VCaP (cell line): ENCODE measurements around the gene PMS2.

Experiments used
- H3K27ac ChIP-seq: fragments of 450-650 bp; 2 replicates; pipeline ENCODE4 v1.5.1; 2017
- TF ChIP-seq, protein P1 (sequence below): fragments of 450-650 bp; conservative IDR thresholded peaks from 2 replicates; pipeline ENCODE4 v1.5.1; 2017; ENCODE audit warnings: mild to moderate bottlenecking, moderate library complexity

The PMS2 gene

DNA sequence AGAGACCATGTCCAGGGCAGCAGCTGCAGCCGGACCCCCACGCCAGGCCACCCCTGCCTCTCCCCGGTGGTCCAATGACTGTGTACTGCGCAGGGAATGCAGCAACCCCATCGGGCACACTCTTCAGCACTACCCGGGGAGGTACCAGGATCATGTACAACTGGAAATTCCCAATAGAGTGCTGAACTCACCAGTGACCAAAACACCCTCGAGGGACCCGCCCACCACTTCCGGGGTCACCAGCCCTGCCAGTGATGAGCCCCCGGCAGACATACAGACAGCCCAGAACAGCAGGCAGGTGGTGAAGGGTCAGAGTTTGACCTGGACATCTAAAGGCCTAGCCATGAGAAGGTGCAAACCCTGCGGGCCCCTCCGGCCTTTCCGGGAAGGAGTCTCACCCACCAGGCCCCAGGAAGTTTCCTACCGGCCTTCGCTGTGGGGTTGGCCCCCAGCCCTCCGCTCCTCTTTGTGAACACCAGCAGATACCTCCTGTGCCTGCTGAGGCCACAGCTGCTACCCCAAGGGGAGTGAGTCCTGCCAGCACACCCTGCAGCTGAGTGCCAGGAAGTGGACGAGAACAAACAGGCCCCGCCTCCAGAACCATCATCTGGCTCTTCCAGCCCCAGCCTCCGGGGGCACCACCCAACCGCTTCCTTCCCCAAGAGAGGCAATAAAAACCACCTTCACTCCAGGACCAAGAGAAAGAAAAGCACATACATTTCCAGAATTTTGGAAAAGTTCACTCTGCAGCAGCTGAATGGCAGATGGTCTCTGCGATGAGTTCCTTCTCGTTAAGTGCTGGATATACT, 17.4 kb upstream of the PMS2 start:
- TF ChIP-seq, protein P1, sequence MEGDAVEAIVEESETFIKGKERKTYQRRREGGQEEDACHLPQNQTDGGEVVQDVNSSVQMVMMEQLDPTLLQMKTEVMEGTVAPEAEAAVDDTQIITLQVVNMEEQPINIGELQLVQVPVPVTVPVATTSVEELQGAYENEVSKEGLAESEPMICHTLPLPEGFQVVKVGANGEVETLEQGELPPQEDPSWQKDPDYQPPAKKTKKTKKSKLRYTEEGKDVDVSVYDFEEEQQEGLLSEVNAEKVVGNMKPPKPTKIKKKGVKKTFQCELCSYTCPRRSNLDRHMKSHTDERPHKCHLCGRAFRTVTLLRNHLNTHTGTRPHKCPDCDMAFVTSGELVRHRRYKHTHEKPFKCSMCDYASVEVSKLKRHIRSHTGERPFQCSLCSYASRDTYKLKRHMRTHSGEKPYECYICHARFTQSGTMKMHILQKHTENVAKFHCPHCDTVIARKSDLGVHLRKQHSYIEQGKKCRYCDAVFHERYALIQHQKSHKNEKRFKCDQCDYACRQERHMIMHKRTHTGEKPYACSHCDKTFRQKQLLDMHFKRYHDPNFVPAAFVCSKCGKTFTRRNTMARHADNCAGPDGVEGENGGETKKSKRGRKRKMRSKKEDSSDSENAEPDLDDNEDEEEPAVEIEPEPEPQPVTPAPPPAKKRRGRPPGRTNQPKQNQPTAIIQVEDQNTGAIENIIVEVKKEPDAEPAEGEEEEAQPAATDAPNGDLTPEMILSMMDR: peak; percentile 26; the same call in 1 of the 2 replicates
- peak overlapping the region; percentile 84 for H3K27ac ChIP-seq

DNA sequence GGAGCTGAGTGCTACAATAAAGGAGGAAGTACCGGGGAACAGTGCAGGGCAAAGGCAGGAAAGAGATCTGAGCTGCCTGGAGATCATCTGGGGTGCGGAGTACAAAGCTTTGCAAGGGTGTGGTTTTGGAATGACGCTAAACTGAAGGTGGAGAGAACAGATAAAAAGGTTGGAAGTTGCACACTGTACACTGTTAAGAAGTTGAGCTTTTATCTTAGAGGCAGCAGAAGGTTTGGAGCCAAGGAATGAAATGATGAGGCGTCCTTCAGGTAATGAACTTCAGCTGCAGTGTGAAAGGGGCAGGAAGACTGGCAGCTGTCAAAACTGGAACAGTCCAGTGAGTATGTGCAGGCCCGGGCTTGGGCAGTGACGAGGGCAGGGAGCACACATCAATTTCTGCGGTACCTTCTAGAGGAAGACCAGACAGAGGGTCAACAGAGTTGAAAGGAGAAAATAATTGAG, 15.2 kb upstream of the PMS2 start:
- H3K27ac ChIP-seq: no peak overlapping the region
- TF ChIP-seq, protein P1: no peak

DNA sequence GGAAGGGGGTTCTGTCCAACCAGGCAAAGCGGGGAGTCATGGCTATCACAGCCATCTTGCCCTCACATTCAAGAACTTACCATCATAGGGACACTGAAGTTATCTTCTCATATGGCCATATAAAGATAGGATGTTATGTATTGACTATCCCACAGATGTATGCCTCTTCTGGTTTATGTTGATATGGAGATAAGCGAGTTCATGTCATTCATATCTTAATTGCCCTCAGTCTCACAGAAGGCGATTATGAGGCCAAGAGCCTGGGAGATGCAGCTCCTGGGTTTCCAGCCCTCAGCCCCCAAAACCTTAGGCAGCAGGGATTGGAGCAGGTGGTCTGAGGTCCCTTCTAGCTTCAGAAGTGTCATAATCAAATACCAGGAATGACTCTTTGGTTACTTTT, 13.9 kb upstream of the PMS2 start:
- TF ChIP-seq, protein P1: no peak

DNA sequence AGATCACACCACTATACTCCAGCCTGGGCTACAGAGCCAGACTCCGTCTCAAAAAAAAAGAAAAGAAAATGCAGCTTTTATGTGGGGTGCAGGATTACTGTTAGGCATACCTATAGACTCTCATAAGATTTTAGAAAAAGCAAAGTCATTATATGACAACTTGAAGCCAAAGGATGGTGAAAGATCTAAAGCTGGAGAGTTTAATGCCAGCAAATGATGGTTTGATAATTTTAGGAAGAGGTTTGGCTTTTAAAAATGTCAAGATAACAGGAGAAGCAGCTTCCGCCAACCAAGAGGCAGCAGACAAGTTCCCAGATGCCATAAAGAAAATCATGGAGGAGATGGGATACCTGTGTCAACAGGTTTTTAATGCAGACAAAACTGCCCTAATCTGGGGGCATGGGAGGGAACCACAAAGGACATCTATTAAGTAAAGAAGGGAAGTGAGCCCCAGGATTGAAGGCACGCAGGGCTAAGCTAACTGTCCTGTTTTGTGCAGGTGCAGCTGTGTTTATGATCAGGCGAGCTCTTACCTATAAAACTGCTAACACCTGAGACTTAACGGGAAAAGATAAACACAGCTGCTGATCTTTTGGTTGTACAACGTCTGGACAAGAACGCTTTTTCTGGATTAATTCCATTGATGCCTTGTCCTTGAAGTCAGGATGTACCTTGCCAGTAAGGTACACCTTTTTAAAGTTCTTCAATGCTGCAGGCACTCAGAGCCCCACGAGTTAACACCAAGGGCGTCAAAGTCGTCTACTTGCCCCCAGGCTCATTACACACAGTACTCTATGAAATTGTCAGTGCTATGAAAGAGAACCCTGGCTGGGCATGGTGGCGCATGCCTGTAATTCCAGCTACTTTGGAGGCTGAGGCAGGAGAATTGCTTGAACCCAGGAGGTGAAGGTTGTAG, 11.8 kb upstream of the PMS2 start:
- H3K27ac ChIP-seq: peak overlapping the region; percentile 71
- TF ChIP-seq, protein P1: no peak

More for the DNA sequence above, 13.9 kb upstream of the PMS2 start:
- H3K27ac ChIP-seq: no peak overlapping the region; the same call in 1 of the 2 replicates

DNA sequence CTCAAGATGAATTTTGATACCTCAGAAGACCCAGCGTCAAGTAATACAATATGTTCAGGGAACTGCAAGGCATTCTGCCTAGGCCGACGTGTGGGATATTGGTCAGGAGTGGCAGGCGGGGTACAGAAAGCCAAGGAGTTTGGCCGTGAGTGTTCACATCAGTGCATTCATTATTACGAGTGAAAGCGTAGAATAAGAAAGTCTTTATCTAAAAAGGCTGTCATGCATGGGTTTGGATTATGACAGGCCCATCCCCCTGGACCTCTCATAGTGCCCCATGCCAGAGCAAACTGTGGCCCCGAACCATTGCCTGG, 7.8 kb upstream of the PMS2 start:
- TF ChIP-seq, protein P1: no peak
- H3K27ac ChIP-seq: peak overlapping the region; percentile 71; the same call in 1 of the 2 replicates

DNA sequence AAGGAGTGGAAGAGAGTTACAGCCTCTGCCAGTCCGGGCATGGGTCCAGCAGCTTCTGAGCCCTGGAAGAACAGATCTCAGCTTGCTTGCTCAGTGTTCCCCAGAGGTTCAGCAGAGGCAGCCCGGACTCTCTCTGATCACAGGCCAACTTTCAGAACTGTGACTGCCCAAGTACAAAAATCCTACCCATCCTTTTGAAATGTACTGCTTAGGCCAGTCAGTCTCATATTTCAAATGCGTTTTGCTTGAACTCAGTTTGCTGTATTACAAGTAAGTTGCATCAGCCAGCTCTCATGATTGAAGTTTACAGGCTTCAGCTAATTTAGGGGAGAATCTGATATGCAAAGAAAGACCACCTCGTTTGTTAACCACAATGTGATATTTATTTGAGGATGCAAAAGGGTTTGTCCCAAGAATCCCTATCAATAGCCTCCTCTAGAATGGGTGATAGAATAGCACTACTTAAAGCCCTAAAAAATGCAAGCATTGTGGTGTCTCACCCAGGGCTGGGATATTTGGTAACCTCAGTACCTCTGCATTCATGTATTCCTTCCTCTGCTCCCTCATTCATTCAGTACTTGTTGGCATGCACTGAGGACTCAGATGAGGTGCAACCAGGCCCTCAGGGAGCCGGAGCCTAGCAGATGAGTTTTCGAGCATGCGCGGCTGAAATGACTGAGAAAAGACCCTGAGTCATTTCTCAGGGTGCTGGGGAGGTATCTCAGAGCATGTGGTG, 7.2 kb upstream of the PMS2 start:
- H3K27ac ChIP-seq: peak overlapping the region; percentile 71
- TF ChIP-seq, protein P1: no peak
